GM12801 (cell line): ENCODE results near the gene RAB5IF.

ENCODE experiments used
- TF ChIP-seq, protein P1 (sequence below): IDR thresholded peaks from one replicate; pipeline ENCODE4 v1.5.1; 2011; ENCODE audit warnings: control low read depth; ENCODE audit not compliant: insufficient read length; ENCODE audit errors: extremely low read depth

RAB5IF gene

GRCh38 chr20:36599912-36600345, 5.7 kb upstream of the RAB5IF start:
- TF ChIP-seq, protein P1, sequence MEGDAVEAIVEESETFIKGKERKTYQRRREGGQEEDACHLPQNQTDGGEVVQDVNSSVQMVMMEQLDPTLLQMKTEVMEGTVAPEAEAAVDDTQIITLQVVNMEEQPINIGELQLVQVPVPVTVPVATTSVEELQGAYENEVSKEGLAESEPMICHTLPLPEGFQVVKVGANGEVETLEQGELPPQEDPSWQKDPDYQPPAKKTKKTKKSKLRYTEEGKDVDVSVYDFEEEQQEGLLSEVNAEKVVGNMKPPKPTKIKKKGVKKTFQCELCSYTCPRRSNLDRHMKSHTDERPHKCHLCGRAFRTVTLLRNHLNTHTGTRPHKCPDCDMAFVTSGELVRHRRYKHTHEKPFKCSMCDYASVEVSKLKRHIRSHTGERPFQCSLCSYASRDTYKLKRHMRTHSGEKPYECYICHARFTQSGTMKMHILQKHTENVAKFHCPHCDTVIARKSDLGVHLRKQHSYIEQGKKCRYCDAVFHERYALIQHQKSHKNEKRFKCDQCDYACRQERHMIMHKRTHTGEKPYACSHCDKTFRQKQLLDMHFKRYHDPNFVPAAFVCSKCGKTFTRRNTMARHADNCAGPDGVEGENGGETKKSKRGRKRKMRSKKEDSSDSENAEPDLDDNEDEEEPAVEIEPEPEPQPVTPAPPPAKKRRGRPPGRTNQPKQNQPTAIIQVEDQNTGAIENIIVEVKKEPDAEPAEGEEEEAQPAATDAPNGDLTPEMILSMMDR: no peak

DNA sequence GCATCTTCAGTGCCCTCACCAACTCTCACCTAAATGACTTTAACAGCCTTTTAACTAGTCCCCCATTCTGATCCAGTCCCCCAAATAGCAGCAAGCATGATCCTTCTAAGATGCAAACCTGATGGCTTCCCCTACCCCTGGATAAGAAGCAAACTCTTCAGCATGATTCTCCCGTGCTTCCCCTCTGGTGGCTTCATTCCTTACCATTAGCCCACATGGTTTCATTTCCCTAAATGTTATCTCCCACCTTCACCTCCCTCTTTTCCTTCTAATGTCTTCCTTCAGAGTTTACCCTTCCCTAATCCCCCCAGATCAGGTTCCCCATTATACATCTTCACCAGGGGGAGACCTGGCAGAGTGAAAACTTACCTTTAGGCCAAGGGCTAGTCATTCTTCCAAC, 4.0 kb upstream of the RAB5IF start:
- TF ChIP-seq, protein P1: no peak

GRCh38 chr20:36604952-36605398, 604 bp upstream of the RAB5IF start:
- TF ChIP-seq, protein P1: no peak

DNA sequence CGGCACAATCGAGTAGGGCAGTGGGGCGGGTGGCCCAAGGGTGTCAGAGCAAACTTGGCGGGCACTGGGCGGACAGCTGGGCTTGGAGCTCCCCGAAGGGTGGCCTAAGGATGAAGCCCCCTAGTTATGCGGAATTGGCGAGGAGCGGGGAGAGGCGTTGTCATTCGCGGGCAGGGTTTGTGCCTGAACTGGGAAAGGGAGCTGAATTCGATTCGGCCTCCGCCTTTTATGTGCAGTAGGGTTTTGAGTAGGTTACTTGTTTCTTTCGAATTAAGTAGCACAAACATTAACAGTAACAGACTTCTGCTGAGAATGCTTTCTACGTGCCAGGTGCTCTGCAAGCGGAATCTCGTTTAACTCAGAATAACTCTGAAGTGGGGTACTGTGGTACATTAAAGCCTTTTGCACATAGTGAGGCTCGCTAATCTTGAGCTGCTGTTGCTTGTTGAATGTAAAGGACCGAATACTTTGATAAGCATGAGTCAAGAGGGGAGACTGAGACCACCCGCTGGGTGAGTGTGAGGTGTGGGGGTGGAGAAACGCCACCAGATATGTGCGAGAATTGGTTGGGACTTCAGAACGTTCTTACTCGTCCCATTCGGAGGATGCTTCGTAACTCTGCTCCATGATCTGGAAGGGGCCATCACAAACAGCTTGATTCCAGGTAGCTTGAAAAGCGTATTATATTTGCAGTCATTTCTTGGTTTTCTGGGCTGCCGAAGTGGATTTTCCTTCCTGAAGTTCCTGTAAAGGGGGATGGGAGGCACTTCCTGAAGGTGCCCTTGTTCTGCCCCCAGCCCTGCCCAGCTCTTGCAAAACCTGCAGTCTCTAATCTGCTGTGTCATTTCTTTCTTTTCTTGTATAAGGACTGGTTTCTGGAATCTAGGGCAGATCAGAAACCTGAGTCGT, 833 bp downstream of the RAB5IF start:
- TF ChIP-seq, protein P1: no peak

- TF ChIP-seq, protein P1: no peak
Measured at GRCh38 chr20:36607586-36608387, 2.2 kb downstream of the RAB5IF start.

DNA sequence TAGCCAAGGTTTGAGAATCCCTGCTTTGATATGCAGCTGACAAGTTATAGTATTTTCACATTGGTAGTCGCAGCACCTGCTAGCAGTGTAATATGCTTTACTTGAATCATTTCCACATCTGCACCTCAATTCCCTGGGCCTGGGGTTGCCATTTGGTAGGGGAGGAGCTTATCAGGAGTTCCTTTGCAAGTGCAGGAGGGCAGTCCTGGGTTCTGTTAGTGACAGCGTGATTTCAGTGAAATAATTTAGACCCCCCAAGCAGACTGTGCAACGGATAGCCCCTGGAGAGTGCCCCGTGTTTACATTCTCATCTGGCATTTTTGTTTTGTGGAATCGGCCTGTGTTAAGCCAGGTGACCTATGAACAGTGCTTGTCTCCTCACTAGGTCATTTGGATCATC, 6.0 kb downstream of the RAB5IF start:
- TF ChIP-seq, protein P1: no peak

DNA sequence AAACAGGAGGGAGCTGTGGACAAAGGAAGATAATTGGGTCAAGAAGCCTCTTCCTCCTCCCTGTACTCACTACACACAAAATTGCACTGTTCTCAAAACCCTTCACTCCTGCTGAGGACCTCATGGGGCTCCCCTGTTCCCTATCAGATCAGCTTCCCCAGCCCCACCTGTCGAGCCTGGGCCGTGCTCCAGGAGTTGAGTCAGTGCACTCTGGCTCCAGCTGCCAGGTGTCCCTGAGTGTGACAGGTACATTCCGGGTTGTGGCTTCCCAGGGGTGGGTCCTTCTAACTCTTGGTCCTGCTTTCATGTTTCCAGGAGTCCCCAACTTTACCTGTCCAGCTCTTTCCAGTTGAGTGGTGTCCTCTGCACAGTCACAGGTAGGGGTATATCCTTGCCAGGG, 8.4 kb downstream of the RAB5IF start:
- TF ChIP-seq, protein P1: no peak
